ENCODE measurements around the gene EXO1.

- TF ChIP-seq GATA2 (IDR thresholded peaks at IDR 0.05; ENCODE audit: low read depth, low read length) (no peak), GATA3 (IDR thresholded peaks at IDR 0.05; ENCODE audit: low read depth, low read length) (no peak)
These were observed 46.0 kb downstream of the EXO1 start for GRCh38 chr1:241894016-241894415.
